ENCODE data around the gene C8G.

C8G gene

DNA sequence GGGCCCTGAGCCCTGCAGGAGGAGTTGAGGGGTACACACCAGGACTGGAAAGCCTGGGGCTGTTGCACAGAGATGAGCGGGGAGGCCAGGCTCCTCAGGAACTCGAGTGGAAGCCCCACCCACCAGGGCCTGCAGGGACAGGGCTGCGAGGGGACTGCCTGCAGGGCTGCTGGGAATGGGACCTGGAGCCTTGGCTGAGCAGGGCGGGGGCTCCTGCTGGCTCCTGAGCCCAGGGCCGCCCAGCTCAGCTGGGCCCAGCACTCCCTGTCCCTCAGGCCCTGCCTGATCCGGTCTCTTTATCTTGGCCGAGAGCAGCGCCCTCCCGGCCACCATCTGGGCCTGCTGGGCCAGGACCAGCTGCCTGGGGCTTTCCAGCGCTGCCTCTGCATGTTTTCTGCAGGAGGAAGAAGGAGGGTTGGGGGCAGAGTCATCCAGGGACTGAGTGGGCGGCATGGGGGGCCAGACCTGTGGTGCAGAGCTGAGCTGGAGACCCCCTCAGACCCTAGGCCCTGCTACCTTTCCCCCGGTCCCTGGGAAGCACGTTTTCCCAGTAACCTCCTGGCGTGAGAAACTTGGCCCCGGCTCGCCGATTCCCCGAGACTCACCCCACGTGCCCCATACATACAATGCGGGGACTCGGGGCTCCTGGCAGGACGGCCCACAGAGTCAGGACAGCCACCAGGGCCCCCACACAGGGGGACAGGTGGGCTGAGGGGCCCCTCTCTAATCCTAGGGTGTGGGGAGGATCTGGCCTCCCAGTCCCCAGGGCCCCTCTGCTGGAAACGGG is 16.4 kb downstream of the C8G start:
- DNase-seq (ENCODE audit: low read depth) = no peak
- TF ChIP-seq POLR2A (IDR thresholded peaks at IDR 0.05; ENCODE audit: extremely low read depth, insufficient read length) = no peak
- TF ChIP-seq, protein P1, sequence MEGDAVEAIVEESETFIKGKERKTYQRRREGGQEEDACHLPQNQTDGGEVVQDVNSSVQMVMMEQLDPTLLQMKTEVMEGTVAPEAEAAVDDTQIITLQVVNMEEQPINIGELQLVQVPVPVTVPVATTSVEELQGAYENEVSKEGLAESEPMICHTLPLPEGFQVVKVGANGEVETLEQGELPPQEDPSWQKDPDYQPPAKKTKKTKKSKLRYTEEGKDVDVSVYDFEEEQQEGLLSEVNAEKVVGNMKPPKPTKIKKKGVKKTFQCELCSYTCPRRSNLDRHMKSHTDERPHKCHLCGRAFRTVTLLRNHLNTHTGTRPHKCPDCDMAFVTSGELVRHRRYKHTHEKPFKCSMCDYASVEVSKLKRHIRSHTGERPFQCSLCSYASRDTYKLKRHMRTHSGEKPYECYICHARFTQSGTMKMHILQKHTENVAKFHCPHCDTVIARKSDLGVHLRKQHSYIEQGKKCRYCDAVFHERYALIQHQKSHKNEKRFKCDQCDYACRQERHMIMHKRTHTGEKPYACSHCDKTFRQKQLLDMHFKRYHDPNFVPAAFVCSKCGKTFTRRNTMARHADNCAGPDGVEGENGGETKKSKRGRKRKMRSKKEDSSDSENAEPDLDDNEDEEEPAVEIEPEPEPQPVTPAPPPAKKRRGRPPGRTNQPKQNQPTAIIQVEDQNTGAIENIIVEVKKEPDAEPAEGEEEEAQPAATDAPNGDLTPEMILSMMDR (IDR thresholded peaks at IDR 0.05; ENCODE audit: low read depth, low read length) = no peak
- TF ChIP-seq, protein P2, sequence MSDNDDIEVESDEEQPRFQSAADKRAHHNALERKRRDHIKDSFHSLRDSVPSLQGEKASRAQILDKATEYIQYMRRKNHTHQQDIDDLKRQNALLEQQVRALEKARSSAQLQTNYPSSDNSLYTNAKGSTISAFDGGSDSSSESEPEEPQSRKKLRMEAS (IDR thresholded peaks at IDR 0.05; ENCODE audit: low read depth, low read length) = no peak
- TF ChIP-seq MYC (IDR thresholded peaks at IDR 0.05; ENCODE audit: low read depth, low read length) = no peak
- H3K4me3 ChIP-seq (ENCODE audit: low read depth, low read length) = no peak overlapping the region

DNA sequence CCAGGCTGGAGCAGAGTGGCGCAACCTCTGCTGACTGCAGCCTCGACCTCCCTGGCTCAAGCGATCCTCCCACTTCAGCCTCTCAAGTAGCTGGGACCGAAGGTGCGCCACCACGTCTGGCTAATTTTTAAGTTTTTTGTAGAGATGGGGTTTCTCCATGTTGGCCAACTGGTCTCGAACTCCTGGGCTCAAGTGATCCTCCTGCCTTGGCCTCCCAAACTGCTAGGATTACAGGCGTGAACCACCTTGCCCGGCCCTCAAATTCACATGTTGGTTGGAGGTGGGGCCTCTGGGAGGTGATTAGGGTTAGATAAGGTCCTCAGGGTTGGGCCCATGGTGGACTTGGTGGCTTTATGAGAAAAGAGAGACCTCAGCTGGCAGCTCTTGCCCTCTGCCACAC is 17.1 kb downstream of the C8G start:
- H3K4me3 ChIP-seq (ENCODE audit: low read depth, low read length) = no peak overlapping the region

DNA sequence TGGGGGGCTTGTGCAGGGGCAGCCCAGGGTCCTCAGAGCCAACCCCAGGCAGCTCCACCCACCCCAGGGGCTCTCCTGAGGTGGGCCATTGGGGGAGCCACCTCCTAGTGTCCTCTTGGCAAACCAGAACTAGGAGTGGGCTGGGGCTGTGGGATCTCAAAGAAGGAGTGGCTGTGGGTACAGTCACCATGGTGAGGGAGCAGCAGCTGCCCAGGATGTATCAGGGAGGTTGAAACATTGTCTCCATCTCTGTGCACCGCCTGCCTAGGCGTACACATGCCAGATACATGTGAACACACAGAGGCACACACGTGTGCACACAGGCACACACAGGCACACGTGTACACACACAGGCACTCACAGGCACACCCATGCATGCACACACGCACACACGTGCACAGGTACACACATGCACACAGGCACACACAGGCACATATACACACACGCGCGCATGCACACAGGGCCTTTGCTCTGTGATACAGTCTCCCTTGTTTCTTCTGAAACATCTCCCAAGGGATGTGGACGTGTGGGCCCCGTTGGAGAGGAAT is 17.7 kb downstream of the C8G start:
- no peak for TF ChIP-seq MYC (IDR thresholded peaks at IDR 0.05; ENCODE audit: low read depth, low read length)
- no peak overlapping the region for H3K4me3 ChIP-seq (ENCODE audit: low read depth, low read length)
- no peak for DNase-seq (ENCODE audit: low read depth)

More for the DNA sequence above, 17.1 kb downstream of the C8G start:
- TF ChIP-seq MYC (IDR thresholded peaks at IDR 0.05; ENCODE audit: low read depth, low read length) (no peak), POLR2A (IDR thresholded peaks at IDR 0.05; ENCODE audit: extremely low read depth, insufficient read length) (no peak)
- TF ChIP-seq, protein P2 (IDR thresholded peaks at IDR 0.05; ENCODE audit: low read depth, low read length) = no peak
- TF ChIP-seq, protein P1 (IDR thresholded peaks at IDR 0.05; ENCODE audit: low read depth, low read length) = no peak
- no peak for DNase-seq (ENCODE audit: low read depth)

DNA sequence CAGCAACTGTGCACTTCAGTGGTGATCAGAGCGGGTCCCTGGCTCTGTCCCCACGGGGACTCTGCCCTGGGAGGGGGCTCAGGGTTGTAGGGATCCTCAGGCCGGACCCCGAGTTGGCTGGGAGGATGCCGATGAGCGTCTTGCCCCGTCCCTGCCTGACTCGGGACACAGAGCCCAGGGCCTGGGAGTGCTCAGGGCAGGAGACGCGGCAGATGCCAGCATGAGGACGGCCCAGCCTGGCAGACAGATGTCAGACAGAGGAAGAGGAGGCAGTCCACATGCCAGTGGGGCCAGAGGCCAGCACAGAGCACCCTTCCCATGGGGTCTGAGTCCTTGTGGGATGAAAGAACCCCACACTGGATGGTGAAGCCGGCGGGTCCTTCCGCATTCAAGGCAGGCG is 18.3 kb downstream of the C8G start:
- no peak for DNase-seq (ENCODE audit: low read depth)
- TF ChIP-seq, protein P2 (IDR thresholded peaks at IDR 0.05; ENCODE audit: low read depth, low read length) = no peak
- no peak for TF ChIP-seq POLR2A (IDR thresholded peaks at IDR 0.05; ENCODE audit: extremely low read depth, insufficient read length)
- H3K4me3 ChIP-seq (ENCODE audit: low read depth, low read length) = no peak overlapping the region

DNA sequence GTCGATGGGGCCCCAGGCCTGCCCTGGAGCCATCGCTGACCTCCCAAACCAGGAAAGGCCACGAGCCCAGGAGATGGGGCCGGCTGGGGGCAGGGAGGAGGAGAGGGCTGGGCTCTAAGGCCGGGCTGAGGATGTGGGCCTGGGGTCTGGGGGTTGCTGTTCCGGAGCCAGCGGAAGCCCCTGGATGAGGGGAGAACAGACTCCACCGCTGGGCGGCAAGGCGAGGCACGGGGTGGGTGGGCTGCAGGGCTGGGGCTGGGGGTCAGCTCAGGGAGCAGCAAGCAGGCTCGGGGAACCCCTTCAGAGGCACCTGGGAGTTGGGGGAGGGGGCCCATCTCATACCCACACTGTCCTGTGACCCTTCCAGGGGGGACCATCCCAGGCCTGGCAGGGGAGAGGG is 18.7 kb downstream of the C8G start:
- TF ChIP-seq MYC (IDR thresholded peaks at IDR 0.05; ENCODE audit: low read depth, low read length) (no peak), POLR2A (IDR thresholded peaks at IDR 0.05; ENCODE audit: extremely low read depth, insufficient read length) (no peak)
- TF ChIP-seq, protein P1 (IDR thresholded peaks at IDR 0.05; ENCODE audit: low read depth, low read length) = no peak
- TF ChIP-seq, protein P2 (IDR thresholded peaks at IDR 0.05; ENCODE audit: low read depth, low read length) = no peak
- no peak overlapping the region for H3K4me3 ChIP-seq (ENCODE audit: low read depth, low read length)
- DNase-seq (ENCODE audit: low read depth) = no peak

DNA sequence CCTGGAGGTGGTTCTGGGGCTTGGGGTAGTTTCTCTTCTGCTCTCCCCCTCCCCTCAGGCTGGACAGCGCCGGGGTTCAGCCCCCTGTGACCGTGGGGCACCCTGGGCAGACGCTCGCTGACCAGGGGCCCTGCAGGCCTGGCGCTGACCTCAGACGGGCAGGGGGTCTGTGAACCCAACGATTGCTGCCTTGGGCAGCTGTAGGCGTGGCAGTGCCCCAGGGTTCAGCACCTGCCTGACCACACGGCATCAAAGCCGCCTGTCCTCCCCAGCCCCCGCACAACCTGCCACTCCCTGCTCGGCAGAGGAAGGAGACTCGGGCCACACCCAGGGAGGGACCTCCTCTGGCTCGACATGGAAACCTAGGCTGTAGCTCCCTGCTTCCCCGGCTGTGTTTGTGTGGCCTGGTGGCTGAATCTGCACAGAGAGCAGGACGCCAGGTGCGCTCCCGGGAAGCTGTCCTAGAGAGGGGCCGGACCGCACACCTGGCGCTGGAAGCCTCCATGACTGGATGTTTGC is 19.2 kb downstream of the C8G start:
- TF ChIP-seq POLR2A (IDR thresholded peaks at IDR 0.05; ENCODE audit: extremely low read depth, insufficient read length) = no peak
- TF ChIP-seq MYC (IDR thresholded peaks at IDR 0.05; ENCODE audit: low read depth, low read length) = no peak
- TF ChIP-seq, protein P2 (IDR thresholded peaks at IDR 0.05; ENCODE audit: low read depth, low read length) = no peak
- TF ChIP-seq, protein P1 (IDR thresholded peaks at IDR 0.05; ENCODE audit: low read depth, low read length) = no peak
- no peak for DNase-seq (ENCODE audit: low read depth)
- H3K4me3 ChIP-seq (ENCODE audit: low read depth, low read length) = no peak overlapping the region
